Cerebellar cortex (tissue), 1 donor: ENCODE data around the gene PLEKHA5.

Source experiments
- DNase-seq: peaks from one replicate; pipeline ENCODE4 v3.0.0-alpha.2; 2015; ENCODE audit warnings: low spot score

Gene PLEKHA5

GRCh38 chr12:19128485-19128884 lies 1.0 kb upstream of the PLEKHA5 start:
- DNase-seq: peak; percentile 30

- peak; percentile 26 for DNase-seq
Observed at GRCh38 chr12:19129122-19129485, 429 bp upstream of the PLEKHA5 start.

- DNase-seq: peak; percentile 45
Observed at GRCh38 chr12:19130224-19131024, 891 bp downstream of the PLEKHA5 start.

GRCh38 chr12:19131025-19131444 lies 1.5 kb downstream of the PLEKHA5 start:
- peak; percentile 58 for DNase-seq

- DNase-seq: no peak
Observed at GRCh38 chr12:19138551-19138950, 9.0 kb downstream of the PLEKHA5 start.

GRCh38 chr12:19138956-19139355 lies 9.4 kb downstream of the PLEKHA5 start:
- DNase-seq: no peak

- DNase-seq: no peak
Observed at GRCh38 chr12:19139615-19140194, 10.2 kb downstream of the PLEKHA5 start.

GRCh38 chr12:19140381-19141236 lies 11.1 kb downstream of the PLEKHA5 start:
- no peak for DNase-seq

GRCh38 chr12:19142499-19142898 lies 13.0 kb downstream of the PLEKHA5 start:
- DNase-seq: no peak

GRCh38 chr12:19144287-19144686 lies 14.8 kb downstream of the PLEKHA5 start:
- DNase-seq: no peak

- DNase-seq: no peak
Observed at GRCh38 chr12:19144985-19145384, 15.5 kb downstream of the PLEKHA5 start.

GRCh38 chr12:19148860-19149259 lies 19.3 kb downstream of the PLEKHA5 start:
- no peak for DNase-seq

- no peak for DNase-seq
Observed at GRCh38 chr12:19150273-19150900, 20.9 kb downstream of the PLEKHA5 start.

GRCh38 chr12:19151298-19151697 lies 21.8 kb downstream of the PLEKHA5 start:
- DNase-seq: no peak

- no peak for DNase-seq
Observed at GRCh38 chr12:19153396-19153795, 23.9 kb downstream of the PLEKHA5 start.

GRCh38 chr12:19154686-19155085 lies 25.2 kb downstream of the PLEKHA5 start:
- DNase-seq: no peak

GRCh38 chr12:19155981-19156734 lies 26.6 kb downstream of the PLEKHA5 start:
- DNase-seq: no peak

GRCh38 chr12:19158923-19159322 lies 29.4 kb downstream of the PLEKHA5 start:
- no peak for DNase-seq

- DNase-seq: no peak
Observed at GRCh38 chr12:19161216-19161615, 31.7 kb downstream of the PLEKHA5 start.

GRCh38 chr12:19165451-19165850 lies 35.9 kb downstream of the PLEKHA5 start:
- no peak for DNase-seq

- no peak for DNase-seq
Observed at GRCh38 chr12:19166387-19166786, 36.9 kb downstream of the PLEKHA5 start.

- DNase-seq: no peak
Observed at GRCh38 chr12:19166956-19167355, 37.4 kb downstream of the PLEKHA5 start.
